PC-3 (cell line): Measurements from ENCODE around the gene SNX20. TPM values are rescaled to one million over a fixed set of nuclear protein-coding genes. Genes with fewer than 3 reads are reported as not detected.

ENCODE experiments used
- ATAC-seq: fragments of 200-7000 bp; cut with Tn5 transposase; 2 replicates; pipeline ENCODE4 v1.9.1; 2020; ENCODE audit warnings: mild to moderate bottlenecking, moderate library complexity
- BruUV-seq: library from RNA; stranded (reverse); fragments of 400-500 nt; replicated peaks from 2 replicates; lab custom pipeline; 2021; lab: Mats Ljungman, UMichigan
- CTCF ChIA-PET: fragments of 300-600 bp; sonication (Branson Sonifier 250); formaldehyde crosslinking; loops from one replicate; lab custom pipeline; 2022; ENCODE audit warnings: antibody characterized with exemption; lab: Charles Lee
- POLR2A ChIA-PET: fragments of 300-600 bp; sonication (Branson Sonifier 250); formaldehyde crosslinking; loops from one replicate; lab custom pipeline; 2022; ENCODE audit warnings: antibody characterized with exemption; ENCODE audit not compliant: unreplicated experiment; lab: Charles Lee
- DNase-seq: peaks from one replicate; pipeline ENCODE4 v3.0.0-alpha.2; 2015
- H2AFZ ChIP-seq: fragments of 300-600 bp; sonication (generic); 2 replicates; pipeline ENCODE4 v1.6.0; 2016; ENCODE audit warnings: antibody characterized with exemption, low read length
- H3F3A ChIP-seq: fragments of 300-600 bp; sonication (generic); one replicate; pipeline ENCODE4 v1.6.0; 2017; ENCODE audit warnings: antibody characterized with exemption, low read length, control low read depth, mild to moderate bottlenecking; ENCODE audit not compliant: unreplicated experiment
- H3K27ac ChIP-seq: fragments of 300-600 bp; sonication (generic); 2 replicates; pipeline ENCODE4 v1.5.1; 2016; ENCODE audit warnings: mild to moderate bottlenecking, low read length
- H3K27me3 ChIP-seq: fragments of 300-600 bp; sonication (generic); 2 replicates; pipeline ENCODE4 v1.6.1; 2016; ENCODE audit warnings: low read length, mixed read lengths
- H3K36me3 ChIP-seq: fragments of 300-600 bp; sonication (generic); 2 replicates; pipeline ENCODE4 v1.6.1; 2016; ENCODE audit warnings: low read depth, mixed run types, low read length, mixed read lengths
- H3K4me1 ChIP-seq: fragments of 300-600 bp; sonication (generic); 2 replicates; pipeline ENCODE4 v1.5.1; 2016; ENCODE audit warnings: low read length; ENCODE audit not compliant: insufficient read depth
- H3K4me2 ChIP-seq: fragments of 300-600 bp; sonication (generic); 2 replicates; pipeline ENCODE4 v1.6.0; 2016; ENCODE audit warnings: low read length
- H3K4me3 ChIP-seq: fragments of 300-600 bp; sonication (generic); 2 replicates; pipeline ENCODE4 v1.5.1; 2016; ENCODE audit warnings: mild to moderate bottlenecking, low read length, mixed read lengths
- H3K79me2 ChIP-seq: fragments of 300-600 bp; sonication (generic); 2 replicates; pipeline ENCODE4 v1.6.1; 2017; ENCODE audit warnings: low read length, mixed read lengths
- H3K9ac ChIP-seq: fragments of 300-600 bp; sonication (generic); 2 replicates; pipeline ENCODE4 v1.6.0; 2016; ENCODE audit warnings: mild to moderate bottlenecking, low read length
- H3K9me2 ChIP-seq: fragments of 300-600 bp; sonication (generic); replicated peaks from 2 replicates; pipeline ENCODE4 v1.6.1; 2016; ENCODE audit warnings: mixed run types, low read length, mixed read lengths
- H3K9me3 ChIP-seq: fragments of 300-600 bp; sonication (generic); 2 replicates; pipeline ENCODE4 v1.6.1; 2016; ENCODE audit warnings: low read length, mixed read lengths
- H4K20me1 ChIP-seq: fragments of 300-600 bp; sonication (generic); 2 replicates; pipeline ENCODE4 v1.6.1; 2016; ENCODE audit warnings: low read length, mixed read lengths
- CTCF ChIP-seq: fragments of 300-600 bp; sonication (generic); conservative IDR thresholded peaks from 2 replicates; pipeline ENCODE4 v1.5.1; 2017; ENCODE audit warnings: antibody characterized with exemption, low read depth, mild to moderate bottlenecking, low read length
- EZH2 ChIP-seq: fragments of 300-600 bp; sonication (generic); IDR thresholded peaks from one replicate; pipeline ENCODE4 v1.6.1; 2017; ENCODE audit warnings: antibody characterized with exemption, mild to moderate bottlenecking, low read length; ENCODE audit not compliant: unreplicated experiment
- EZH2phosphoT487 ChIP-seq: fragments of 300-600 bp; sonication (generic); IDR thresholded peaks from 2 replicates; pipeline ENCODE4 v1.6.1; 2018; ENCODE audit warnings: mild to moderate bottlenecking, antibody characterized with exemption, low read length, borderline replicate concordance
- intact Hi-C: fragments of 100-400 bp; cut with micrococcal nuclease; formaldehyde crosslinking; loops from 2 replicates; pipeline ENCODE4 v1.9.0; 2023
- total RNA-seq: library from RNA; depleted of rRNA; stranded (reverse); fragments of >200 nt; gene quantifications from 2 replicates; pipeline ENCODE4 v1.2.3, GENCODE V29; 2014

Gene SNX20
- total RNA-seq, 1 experiment from 2014 or later: not detected

DNA sequence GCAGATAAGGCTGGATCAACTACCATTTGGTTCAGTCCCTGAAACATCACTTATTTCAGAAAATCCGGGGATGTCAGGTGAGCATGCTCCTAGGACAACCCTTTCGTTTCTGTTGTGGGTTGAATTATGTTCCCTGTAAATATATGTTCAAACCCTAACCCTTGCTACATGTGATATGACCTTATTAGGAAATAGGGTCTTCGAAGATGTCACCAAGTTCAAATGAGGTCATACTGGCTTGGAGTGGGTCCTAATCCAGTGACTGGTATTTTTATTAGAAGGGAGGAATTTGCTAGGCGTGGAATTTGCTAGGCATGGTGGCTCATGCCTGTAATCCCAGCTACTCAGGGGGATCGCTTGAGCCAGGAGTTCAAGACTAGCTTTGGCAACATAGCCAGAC is 21.3 kb downstream of the SNX20 start:
- BruUV-seq: no TSS peak
- TF ChIP-seq EZH2 (no peak), CTCF (no peak), EZH2phosphoT487 (no peak)
- no peak overlapping the region for H3K27ac ChIP-seq
- no peaks in the 10 kb centered on the region for H3K79me2 ChIP-seq
- POLR2A ChIA-PET: no interaction called here
- no peak overlapping the region for H3K4me3 ChIP-seq
- no peaks in the 10 kb centered on the region for H3K4me1 ChIP-seq
- H2AFZ ChIP-seq: no peak overlapping the region
- no peak overlapping the region for H3K9ac ChIP-seq
- H4K20me1 ChIP-seq: no peaks in the 10 kb centered on the region
- no peaks in the 10 kb centered on the region for H3K36me3 ChIP-seq
- no peaks in the 10 kb centered on the region for H3K9me2 ChIP-seq
- DNase-seq: no peak
- intact Hi-C loops: loop anchor here (10.0 kb wide), 1 partner anchor 285 kb away; no protein-coding TSS in a partner anchor
- no peak for ATAC-seq
- CTCF ChIA-PET: interaction anchor here (0.6 kb wide), 1 partner anchor 305 kb away, joined by 3 read pairs; no protein-coding TSS in a partner anchor
- no peaks in the 10 kb centered on the region for H3K9me3 ChIP-seq
- no peak overlapping the region for H3K4me2 ChIP-seq
- no peaks in the 10 kb centered on the region for H3K27me3 ChIP-seq
- no peaks in the 10 kb centered on the region for H3F3A ChIP-seq

- Histone ChIP-seq H2AFZ (no peak overlapping the region), H3K27me3 (no peaks in the 10 kb centered on the region), H3K9ac (no peak overlapping the region), H3K4me1 (no peaks in the 10 kb centered on the region), H3K4me2 (no peak overlapping the region), H3F3A (no peaks in the 10 kb centered on the region), H3K36me3 (no peaks in the 10 kb centered on the region), H3K79me2 (no peaks in the 10 kb centered on the region), H4K20me1 (no peaks in the 10 kb centered on the region), H3K27ac (no peak overlapping the region), H3K9me2 (no peaks in the 10 kb centered on the region), H3K9me3 (no peaks in the 10 kb centered on the region), H3K4me3 (no peak overlapping the region)
- ATAC-seq: no peak
- DNase-seq: no peak
- intact Hi-C loops: no loop called here
- BruUV-seq: no TSS peak
- no peak for TF ChIP-seq EZH2phosphoT487
- TF ChIP-seq EZH2: no peak
- no peak for TF ChIP-seq CTCF
- ChIA-PET CTCF (no interaction called here), POLR2A (no interaction called here)
These were observed 23.9 kb downstream of the SNX20 start for GRCh38 chr16:50657241-50657640.

GRCh38 chr16:50655558-50656055 is 25.5 kb downstream of the SNX20 start:
- Histone ChIP-seq H3K9ac (no peak overlapping the region), H3K9me2 (no peaks in the 10 kb centered on the region), H3K4me3 (no peak overlapping the region), H3K79me2 (no peaks in the 10 kb centered on the region), H2AFZ (no peak overlapping the region), H3K4me2 (no peak overlapping the region), H3K9me3 (no peaks in the 10 kb centered on the region), H3K27ac (no peak overlapping the region), H4K20me1 (no peaks in the 10 kb centered on the region), H3K4me1 (no peaks in the 10 kb centered on the region), H3F3A (no peaks in the 10 kb centered on the region), H3K36me3 (no peaks in the 10 kb centered on the region), H3K27me3 (no peaks in the 10 kb centered on the region)
- intact Hi-C loops: no loop called here
- BruUV-seq: no TSS peak
- ChIA-PET POLR2A (no interaction called here), CTCF (no interaction called here)
- no peak for ATAC-seq
- no peak for DNase-seq
- no peak for TF ChIP-seq EZH2
- no peak for TF ChIP-seq EZH2phosphoT487
- TF ChIP-seq CTCF: no peak
